Spleen (tissue), 11 donors: Measurements from ENCODE around the gene LRRC3. TPM values are rescaled to one million over a fixed set of nuclear protein-coding genes. Genes with fewer than 3 reads are reported as not detected.

Experiments used
- DNase-seq: peaks from one replicate; pipeline ENCODE4 v3.0.0-alpha.2; 2020
- H3K27ac ChIP-seq, 8 donors: fragments of 200-600 bp; sonication (generic) in 7 of 8; 1 replicate in 4 of 8; 2 replicates in 4 of 8; pipeline versions ENCODE4 v1.5.0 to v1.8.0; 2016 to 2021; ENCODE audit warnings: inconsistent platforms in 4 of 8, mild to moderate bottlenecking in 4 of 8, moderate library complexity in 1 of 8
- H3K27me3 ChIP-seq, 7 donors: fragments of 200-600 bp; sonication (generic) in 6 of 7; replicated peaks in 1 of 7; 1 replicate in 4 of 7; 2 replicates in 3 of 7; pipeline versions ENCODE4 v1.5.0 to v1.8.0; 2016 to 2021; ENCODE audit warnings: inconsistent platforms in 3 of 7, mild to moderate bottlenecking in 1 of 7
- H3K36me3 ChIP-seq, 6 donors: fragments of 200-600 bp; sonication (generic) in 5 of 6; 1 replicate in 4 of 6; 2 replicates in 2 of 6; pipeline versions ENCODE4 v1.5.0 to v1.8.0; 2016 to 2021; ENCODE audit warnings: inconsistent platforms in 2 of 6
- H3K4me1 ChIP-seq, 6 donors: fragments of 200-600 bp; sonication (generic) in 5 of 6; 1 replicate in 3 of 6; 2 replicates in 3 of 6; pipeline versions ENCODE4 v1.5.0 to v1.8.0; 2016 to 2021; ENCODE audit warnings: inconsistent platforms in 3 of 6
- H3K4me3 ChIP-seq, 8 donors: fragments of 200-600 bp; sonication (generic) in 7 of 8; 1 replicate in 4 of 8; 2 replicates in 4 of 8; pipeline versions ENCODE4 v1.5.0 to v1.8.0; 2016 to 2021; ENCODE audit warnings: inconsistent platforms in 4 of 8, mild to moderate bottlenecking in 4 of 8, moderate library complexity in 2 of 8
- H3K9me3 ChIP-seq, 8 donors: fragments of 200-600 bp; sonication (generic) in 7 of 8; 1 replicate in 4 of 8; 2 replicates in 4 of 8; pipeline versions ENCODE4 v1.5.0 to v1.8.0; 2016 to 2021; ENCODE audit warnings: inconsistent platforms in 4 of 8
- CTCF ChIP-seq, 11 experiments: fragments of 200-600 bp in 7 of 11; fragments of 450-650 bp in 4 of 11; sonication (generic) in 4 of 11; IDR thresholded peaks in 8 of 11; conservative IDR thresholded peaks in 3 of 11; 1 replicate in 7 of 11; 2 replicates in 4 of 11; pipeline versions ENCODE4 v1.4.0 to v1.8.0; 2016 to 2021; ENCODE audit warnings: antibody characterized with exemption in 11 of 11, inconsistent platforms in 4 of 11, mild to moderate bottlenecking in 1 of 11
- POLR2A ChIP-seq, 3 donors: fragments of 450-650 bp; IDR thresholded peaks; one replicate each; pipeline ENCODE4 v1.5.1; 2017; ENCODE audit warnings: antibody characterized with exemption in 3 of 3, mild to moderate bottlenecking in 1 of 3
- POLR2AphosphoS5 ChIP-seq, 3 donors: sonication (generic); formaldehyde crosslinking; IDR thresholded peaks; one replicate each; pipeline ENCODE4 v1.5.1; 2017; ENCODE audit warnings: antibody characterized with exemption in 3 of 3
- WGBS, 5 donors: extraction: QIAGEN DNeasy Blood & Tissue Kit in 3 of 5; methylation state at CpG; one replicate each; pipeline versions ENCODE4 v1.1.5 to v1.1.7; 2013 to 2018; 5-methylcytosine and 5-hydroxymethylcytosine counted together
- intact Hi-C: fragments of 100-400 bp; cut with DNase I; formaldehyde crosslinking; loops from one replicate; pipeline ENCODE4 v1.15.0; 2023; ENCODE audit warnings: low total_unique reads
- polyA plus RNA-seq, 3 donors: library from polyadenylated mRNA; stranded (reverse); fragments of 200-250 nt; gene quantifications; one replicate each; pipeline ENCODE4 v1.2.1, GENCODE V29; 2013
- small RNA-seq, 4 donors: library from RNA; depleted of rRNA; stranded (forward); fragments of <200 nt; gene quantifications; one replicate each; pipeline ENCODE3, GENCODE V24; 2016
- total RNA-seq, 7 donors: library from RNA; depleted of rRNA in 3 of 7; stranded (reverse); fragments of >200 nt in 3 of 7; fragmentation: NEBNext Ultra II Directional in 4 of 7; extraction: Animal tissue kit (Norgen Biotek cat#: 25700) in 4 of 7; gene quantifications; one replicate each; pipeline versions ENCODE4 v1.1.0 to v1.2.1, GENCODE V29; 2016 to 2021
- donor health status: healthy with polysubstance abuse.
- donor health status: DM: no; HTN: no; CAD: no; lungs with moderate emphysema.
- donor health status: DM: no; HTN: no; CAD: no.
- donor health status: Bipolar disorder and iron deficiency.
- donor health status: healthy.
- donor health status: DM: no; HTN: no; CAD: no.
- donor health status: DM: yes; HTN: yes; CAD: no.

LRRC3 gene
- total and polyA plus RNA-seq, 10 donors, result 0.24 to 4.9 (median 2.5) TPM

DNA sequence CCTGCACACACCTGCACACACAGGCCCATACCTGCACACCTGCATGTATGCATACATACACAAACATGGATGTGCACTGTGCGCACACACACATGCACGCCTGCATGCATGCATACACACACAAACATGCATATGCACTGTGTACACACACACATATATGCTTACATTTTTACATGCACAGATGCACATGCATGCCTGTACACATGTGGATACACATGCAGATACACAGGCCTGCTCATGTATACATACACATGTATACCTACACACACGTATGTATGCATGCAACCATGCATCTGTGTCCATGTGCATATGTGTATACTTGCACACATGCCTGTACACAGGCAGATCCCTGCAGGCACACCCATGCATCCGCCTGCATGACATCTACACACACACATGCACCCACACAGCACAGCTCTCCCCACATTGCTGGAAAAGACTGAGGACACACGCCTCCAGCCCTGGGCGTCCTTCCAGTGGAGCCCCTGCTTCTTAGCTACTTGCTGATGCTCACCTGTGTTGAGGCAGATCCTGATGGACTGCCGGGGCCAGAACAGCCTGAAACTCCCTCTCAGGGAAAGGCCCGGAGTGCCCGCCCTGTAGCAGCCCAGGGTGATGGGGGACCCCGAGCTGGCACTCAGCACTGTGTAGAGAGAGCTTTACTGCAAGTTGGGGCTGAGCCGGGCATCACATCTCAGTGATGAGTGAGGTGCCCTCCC lies 56.1 kb downstream of the LRRC3 start:
- H3K27me3 ChIP-seq, result peaks cover 0 to 30% (median 0%) of the 10 kb centered on the region in 7 donors
- no peak for DNase-seq

More for the DNA sequence above, 56.1 kb downstream of the LRRC3 start:
- no peaks in the 10 kb centered on the region for H3K9me3 ChIP-seq
- TF ChIP-seq POLR2AphosphoS5 (IDR thresholded peaks at IDR 0.05) (no peak), POLR2A (IDR thresholded peaks at IDR 0.05) (no peak), CTCF (IDR thresholded peaks at IDR 0.05 in 8 of 11, conservative IDR thresholded peaks at IDR 0.05 in 3 of 11) (no peak)
- WGBS, 5 donors, result 84 to 92% (median 90%) methylated on average over 7 to 11 of the region's 11 CpGs
- peaks cover 0 to 29% (median 16%) of the 10 kb centered on the region in 6 donors for H3K4me1 ChIP-seq
- intact Hi-C loops, result loop anchor here (5.0 kb wide), 2 partner anchors 231 to 281 kb away; no protein-coding TSS in a partner anchor
- H3K27ac ChIP-seq, result no peak overlapping the region
- H3K36me3 ChIP-seq, result no peaks in the 10 kb centered on the region
- no peak overlapping the region for H3K4me3 ChIP-seq

Small RNA genes lying within 50 kb of the gene (small RNA-seq; reads per million reads assigned to genes)
- 0 reads per million in 4 donors for gene RF00285

Other genes starting within 250 kb of the LRRC3 start
- gene ICOSLG, start 214.6 kb upstream of the LRRC3 start, total RNA-seq, result 10 to 100 TPM in 2 of 7 donors, 1 to 10 TPM in 5; 4.4 to 17.5 (median 8.5) TPM
- gene ICOSLG, start 214.6 kb upstream of the LRRC3 start, polyA plus RNA-seq, result 1 to 10 TPM; 1.9 to 6.6 (median 3.7) TPM
- not detected for gene DNMT3L, start 193.6 kb upstream of the LRRC3 start, total RNA-seq
- not detected for gene DNMT3L, start 193.6 kb upstream of the LRRC3 start, polyA plus RNA-seq
- gene AIRE, start 169.6 kb upstream of the LRRC3 start, total RNA-seq, result under 1 TPM in 2 of 7 donors, not detected in 5; 0.10 to 0.16 TPM
- gene AIRE, start 169.6 kb upstream of the LRRC3 start, polyA plus RNA-seq, result under 1 TPM in 2 of 3 donors, not detected in 1; 0.08 to 0.11 TPM
- gene PFKL, start 155.5 kb upstream of the LRRC3 start, total RNA-seq, result 100 to 1,000 TPM in 5 of 7 donors, 10 to 100 TPM in 2; 88.1 to 145 (median 126) TPM
- gene PFKL, start 155.5 kb upstream of the LRRC3 start, polyA plus RNA-seq, result 100 to 1,000 TPM in 1 of 3 donors, 10 to 100 TPM in 2; 65.9 to 113 (median 84.4) TPM
- gene CFAP410, start 116.1 kb upstream of the LRRC3 start, total RNA-seq, result 10 to 100 TPM; 26.2 to 34.3 (median 32.3) TPM
- gene CFAP410, start 116.1 kb upstream of the LRRC3 start, polyA plus RNA-seq, result 10 to 100 TPM; 41.5 to 79.8 (median 70.9) TPM
- 10 to 100 TPM; 10.4 to 35.3 (median 22.0) TPM for gene TRPM2, start 101.9 kb upstream of the LRRC3 start, total RNA-seq
- gene TRPM2, start 101.9 kb upstream of the LRRC3 start, polyA plus RNA-seq, result 10 to 100 TPM; 20.5 to 44.1 (median 28.4) TPM
- gene KRTAP10-1, start 84.7 kb downstream of the LRRC3 start, total RNA-seq, result not detected
- not detected for gene KRTAP10-1, start 84.7 kb downstream of the LRRC3 start, polyA plus RNA-seq
- not detected for gene KRTAP10-2, start 96.0 kb downstream of the LRRC3 start, total RNA-seq
- not detected for gene KRTAP10-2, start 96.0 kb downstream of the LRRC3 start, polyA plus RNA-seq
- gene KRTAP10-3, start 103.3 kb downstream of the LRRC3 start, total RNA-seq, result not detected
- gene KRTAP10-3, start 103.3 kb downstream of the LRRC3 start, polyA plus RNA-seq, result not detected
- gene KRTAP10-4, start 118.2 kb downstream of the LRRC3 start, total RNA-seq, result not detected
- not detected for gene KRTAP10-4, start 118.2 kb downstream of the LRRC3 start, polyA plus RNA-seq
- not detected for gene KRTAP10-5, start 125.1 kb downstream of the LRRC3 start, total RNA-seq
- not detected for gene KRTAP10-5, start 125.1 kb downstream of the LRRC3 start, polyA plus RNA-seq
- not detected for gene KRTAP10-6, start 137.0 kb downstream of the LRRC3 start, total RNA-seq
- not detected for gene KRTAP10-6, start 137.0 kb downstream of the LRRC3 start, polyA plus RNA-seq
- not detected for gene KRTAP10-7, start 145.1 kb downstream of the LRRC3 start, total RNA-seq
- not detected for gene KRTAP10-7, start 145.1 kb downstream of the LRRC3 start, polyA plus RNA-seq
- gene KRTAP10-8, start 156.6 kb downstream of the LRRC3 start, total RNA-seq, result not detected
- not detected for gene KRTAP10-8, start 156.6 kb downstream of the LRRC3 start, polyA plus RNA-seq
- gene KRTAP10-9, start 171.6 kb downstream of the LRRC3 start, total RNA-seq, result not detected
- gene KRTAP10-9, start 171.6 kb downstream of the LRRC3 start, polyA plus RNA-seq, result not detected
- not detected for gene KRTAP10-10, start 181.8 kb downstream of the LRRC3 start, total RNA-seq
- not detected for gene KRTAP10-10, start 181.8 kb downstream of the LRRC3 start, polyA plus RNA-seq
- not detected for gene KRTAP10-11, start 190.9 kb downstream of the LRRC3 start, total RNA-seq
- not detected for gene KRTAP10-11, start 190.9 kb downstream of the LRRC3 start, polyA plus RNA-seq
- gene KRTAP12-4, start 199.1 kb downstream of the LRRC3 start, total RNA-seq, result not detected
- gene KRTAP12-4, start 199.1 kb downstream of the LRRC3 start, polyA plus RNA-seq, result not detected
- gene KRTAP12-3, start 202.4 kb downstream of the LRRC3 start, total RNA-seq, result not detected
- not detected for gene KRTAP12-3, start 202.4 kb downstream of the LRRC3 start, polyA plus RNA-seq
- gene KRTAP12-2, start 211.4 kb downstream of the LRRC3 start, total RNA-seq, result not detected
- not detected for gene KRTAP12-2, start 211.4 kb downstream of the LRRC3 start, polyA plus RNA-seq
- gene KRTAP12-1, start 226.7 kb downstream of the LRRC3 start, total RNA-seq, result not detected
- not detected for gene KRTAP12-1, start 226.7 kb downstream of the LRRC3 start, polyA plus RNA-seq
- gene KRTAP10-12, start 241.7 kb downstream of the LRRC3 start, total RNA-seq, result not detected
- not detected for gene KRTAP10-12, start 241.7 kb downstream of the LRRC3 start, polyA plus RNA-seq